Ovary (tissue), 3 donors: ENCODE data around the gene SPSB1.

ENCODE experiments used
- EP300 ChIP-seq: sonication (generic); formaldehyde crosslinking; IDR thresholded peaks from one replicate; pipeline ENCODE4 v1.6.1; 2017; ENCODE audit warnings: antibody characterized with exemption
- TF ChIP-seq, protein P1 (sequence below), 3 donors: fragments of 450-650 bp in 2 of 3; fragments of 200-600 bp in 1 of 3; IDR thresholded peaks; one replicate each; pipeline versions ENCODE4 v1.5.1 to v1.8.0; 2016 to 2022; ENCODE audit warnings: antibody characterized with exemption in 3 of 3, mild to moderate bottlenecking in 1 of 3
- donor health status: DM: no; HTN: no; CAD: no.

DNA sequence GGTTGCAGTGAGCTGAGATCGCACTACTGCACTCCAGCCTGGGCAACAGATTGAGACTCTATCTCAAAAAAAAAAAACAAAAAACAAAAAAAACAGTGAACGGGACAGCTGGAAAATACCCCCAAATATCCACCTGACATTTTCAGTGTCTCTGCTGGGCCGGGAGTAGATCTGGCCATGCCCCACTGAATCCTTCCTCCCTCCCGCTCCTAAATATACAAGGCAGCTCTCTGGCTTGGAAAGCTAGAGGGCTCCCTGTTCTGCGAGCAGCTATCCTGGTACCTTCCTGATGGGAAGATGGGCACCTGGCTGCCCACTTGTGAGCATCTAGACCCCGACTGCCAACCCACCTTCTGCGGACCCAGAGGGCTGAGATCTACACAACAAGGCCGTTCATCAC is 21.4 kb downstream of the SPSB1 start:
- TF ChIP-seq, protein P1, sequence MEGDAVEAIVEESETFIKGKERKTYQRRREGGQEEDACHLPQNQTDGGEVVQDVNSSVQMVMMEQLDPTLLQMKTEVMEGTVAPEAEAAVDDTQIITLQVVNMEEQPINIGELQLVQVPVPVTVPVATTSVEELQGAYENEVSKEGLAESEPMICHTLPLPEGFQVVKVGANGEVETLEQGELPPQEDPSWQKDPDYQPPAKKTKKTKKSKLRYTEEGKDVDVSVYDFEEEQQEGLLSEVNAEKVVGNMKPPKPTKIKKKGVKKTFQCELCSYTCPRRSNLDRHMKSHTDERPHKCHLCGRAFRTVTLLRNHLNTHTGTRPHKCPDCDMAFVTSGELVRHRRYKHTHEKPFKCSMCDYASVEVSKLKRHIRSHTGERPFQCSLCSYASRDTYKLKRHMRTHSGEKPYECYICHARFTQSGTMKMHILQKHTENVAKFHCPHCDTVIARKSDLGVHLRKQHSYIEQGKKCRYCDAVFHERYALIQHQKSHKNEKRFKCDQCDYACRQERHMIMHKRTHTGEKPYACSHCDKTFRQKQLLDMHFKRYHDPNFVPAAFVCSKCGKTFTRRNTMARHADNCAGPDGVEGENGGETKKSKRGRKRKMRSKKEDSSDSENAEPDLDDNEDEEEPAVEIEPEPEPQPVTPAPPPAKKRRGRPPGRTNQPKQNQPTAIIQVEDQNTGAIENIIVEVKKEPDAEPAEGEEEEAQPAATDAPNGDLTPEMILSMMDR (IDR thresholded peaks at IDR 0.05), result no peak
- TF ChIP-seq EP300, result no peak
